SK-N-SH treated with all-trans-retinoic acid at 6 μM for 48 hours (cell line): ENCODE measurements around the gene CENPP.

Experiments used
- ATAC-seq: fragments of 200-7000 bp; cut with Tn5 transposase; 3 replicates; pipeline ENCODE4 v1.9.1; 2020; ENCODE audit warnings: mild to moderate bottlenecking, moderate library complexity
- ARNTL ChIP-seq: fragments of 450-650 bp; formaldehyde crosslinking; IDR thresholded peaks from 2 replicates; pipeline ENCODE4 v1.5.0; 2020; ENCODE audit warnings: low read depth, mild to moderate bottlenecking, moderate library complexity, borderline replicate concordance
- BACH2 ChIP-seq: fragments of 250-450 bp; sonication (Bioruptor Pico); IDR thresholded peaks from 2 replicates; pipeline ENCODE4 v1.9.0; 2021; ENCODE audit warnings: mild to moderate bottlenecking, borderline replicate concordance
- CREB5 ChIP-seq: fragments of 250-450 bp; sonication (Bioruptor Pico); IDR thresholded peaks from 2 replicates; pipeline ENCODE4 v1.5.1; 2020; ENCODE audit warnings: low read depth, mild to moderate bottlenecking, moderate library complexity
- CSDC2 ChIP-seq: fragments of 250-450 bp; sonication (Bioruptor Pico); IDR thresholded peaks from 2 replicates; pipeline ENCODE4 v1.5.0; 2020; ENCODE audit warnings: mild to moderate bottlenecking, moderate library complexity
- ESRRG ChIP-seq: fragments of 250-450 bp; sonication (Bioruptor Pico); IDR thresholded peaks from 2 replicates; pipeline ENCODE4 v1.6.1; 2021; ENCODE audit warnings: mild to moderate bottlenecking
- GLIS3 ChIP-seq: fragments of 250-450 bp; sonication (Bioruptor Pico); IDR thresholded peaks from 2 replicates; pipeline ENCODE4 v1.5.0; 2020; ENCODE audit warnings: mild to moderate bottlenecking, moderate library complexity
- OSR1 ChIP-seq: fragments of 250-450 bp; sonication (Bioruptor Pico); IDR thresholded peaks from 2 replicates; pipeline ENCODE4 v1.8.0; 2022; ENCODE audit warnings: moderate library complexity, mild to moderate bottlenecking, inconsistent platforms
- POU6F1 ChIP-seq: fragments of 250-450 bp; sonication (Bioruptor Pico); IDR thresholded peaks from 2 replicates; pipeline ENCODE4 v1.8.0; 2021; ENCODE audit warnings: low read depth, mild to moderate bottlenecking, moderate library complexity, borderline replicate concordance
- PPARA ChIP-seq: fragments of 250-450 bp; sonication (Bioruptor Pico); IDR thresholded peaks from 2 replicates; pipeline ENCODE4 v1.5.0; 2020; ENCODE audit warnings: mild to moderate bottlenecking, borderline replicate concordance
- RARB ChIP-seq: fragments of 250-450 bp; sonication (Bioruptor Pico); IDR thresholded peaks from 2 replicates; pipeline ENCODE4 v1.8.0; 2021; ENCODE audit warnings: mild to moderate bottlenecking, moderate library complexity
- SNAI2 ChIP-seq: fragments of 250-450 bp; sonication (Bioruptor Pico); IDR thresholded peaks from 2 replicates; pipeline ENCODE4 v1.5.0; 2020; ENCODE audit warnings: mild to moderate bottlenecking, moderate library complexity
- TCF4 ChIP-seq: fragments of 250-450 bp; sonication (Bioruptor Pico); IDR thresholded peaks from 2 replicates; pipeline ENCODE4 v1.8.0; 2021; ENCODE audit warnings: mild to moderate bottlenecking, moderate library complexity, borderline replicate concordance
- TOX ChIP-seq: fragments of 250-450 bp; sonication (Bioruptor Pico); IDR thresholded peaks from 2 replicates; pipeline ENCODE4 v1.8.0; 2021; ENCODE audit warnings: mild to moderate bottlenecking, moderate library complexity, borderline replicate concordance
- TSHZ2 ChIP-seq: fragments of 250-450 bp; sonication (Bioruptor Pico); IDR thresholded peaks from 2 replicates; pipeline ENCODE4 v1.5.0; 2020; ENCODE audit warnings: mild to moderate bottlenecking, moderate library complexity
- ZC3H10 ChIP-seq: fragments of 250-450 bp; sonication (Bioruptor Pico); IDR thresholded peaks from 2 replicates; pipeline ENCODE4 v1.5.1; 2021; ENCODE audit warnings: mild to moderate bottlenecking, moderate library complexity
- ZFP3 ChIP-seq: fragments of 250-450 bp; sonication (Bioruptor Pico); IDR thresholded peaks from 2 replicates; pipeline ENCODE4 v1.5.0; 2020; ENCODE audit warnings: mild to moderate bottlenecking, moderate library complexity
- ZFP30 ChIP-seq: fragments of 450-650 bp; formaldehyde crosslinking; IDR thresholded peaks from 2 replicates; pipeline ENCODE4 v1.5.0; 2022; ENCODE audit warnings: mild to moderate bottlenecking, moderate library complexity
- ZNF565 ChIP-seq: fragments of 450-650 bp; formaldehyde crosslinking; conservative IDR thresholded peaks from 2 replicates; pipeline ENCODE4 v1.5.0; 2020; ENCODE audit warnings: low read depth, mild to moderate bottlenecking, moderate library complexity
- ZNF70 ChIP-seq: fragments of 450-650 bp; formaldehyde crosslinking; IDR thresholded peaks from 2 replicates; pipeline ENCODE4 v1.5.0; 2020; ENCODE audit warnings: mild to moderate bottlenecking, moderate library complexity
- ZNF8 ChIP-seq: fragments of 450-650 bp; formaldehyde crosslinking; IDR thresholded peaks from 2 replicates; pipeline ENCODE4 v1.5.0; 2020; ENCODE audit warnings: mild to moderate bottlenecking, moderate library complexity
- TF ChIP-seq, protein P1 (sequence below): fragments of 250-450 bp; sonication (Bioruptor Pico); IDR thresholded peaks from 2 replicates; pipeline ENCODE4 v1.8.0; 2020; ENCODE audit warnings: mild to moderate bottlenecking, moderate library complexity, borderline replicate concordance
- TF ChIP-seq, protein P2 (sequence below): fragments of 250-450 bp; sonication (Bioruptor Pico); IDR thresholded peaks from 2 replicates; pipeline ENCODE4 v1.5.1; 2021; ENCODE audit warnings: mild to moderate bottlenecking, moderate library complexity

Gene CENPP

DNA sequence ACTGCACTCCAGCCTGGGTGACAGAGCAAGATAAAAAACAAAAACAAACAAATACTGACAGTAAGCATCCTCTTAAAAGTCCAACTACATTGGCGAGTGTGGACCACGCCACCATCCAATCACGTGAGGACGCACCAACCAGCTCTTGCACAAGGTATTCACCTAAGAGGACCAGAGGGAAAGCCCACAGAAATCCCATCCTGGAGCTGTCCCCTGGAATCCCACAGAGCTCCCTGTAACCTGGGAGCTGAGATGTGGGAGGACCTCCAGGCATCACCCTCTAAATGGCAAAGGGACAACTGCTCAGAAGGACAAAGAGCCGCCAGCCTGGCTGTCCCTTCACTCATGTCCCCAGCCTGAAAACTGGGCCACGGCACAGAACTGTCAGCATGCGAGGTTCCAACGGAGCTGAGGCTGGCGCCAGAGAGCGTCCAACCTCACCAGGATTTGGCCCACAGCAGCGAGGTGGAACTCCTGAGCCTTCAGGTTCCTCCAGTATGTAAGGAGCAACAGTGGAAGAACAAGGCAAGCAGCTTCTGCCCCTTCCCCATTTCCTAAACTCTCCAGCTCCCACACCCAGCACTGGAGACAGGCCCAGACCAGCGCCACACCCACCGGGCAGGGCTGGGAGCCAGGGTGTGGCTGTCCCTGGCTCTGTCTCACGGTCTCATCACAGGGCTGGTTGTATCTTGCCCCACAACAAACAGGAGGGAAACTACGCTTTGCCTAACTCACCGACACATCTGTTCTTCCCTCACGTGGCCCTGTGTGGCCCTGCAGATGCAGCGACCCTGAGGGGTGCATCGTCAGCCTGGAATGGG lies 328.9 kb downstream of the CENPP start:
- no peak for ATAC-seq
- no peak for TF ChIP-seq ESRRG (CRISPR knock-in tag)
- TF ChIP-seq ZC3H10 (CRISPR knock-in tag) = no peak
- TF ChIP-seq ZFP30 (CRISPR knock-in tag) = no peak
- TF ChIP-seq SNAI2 = no peak
- TF ChIP-seq POU6F1 = no peak
- TF ChIP-seq ZFP3 (CRISPR knock-in tag) = no peak
- TF ChIP-seq ARNTL = no peak
- TF ChIP-seq, protein P1, sequence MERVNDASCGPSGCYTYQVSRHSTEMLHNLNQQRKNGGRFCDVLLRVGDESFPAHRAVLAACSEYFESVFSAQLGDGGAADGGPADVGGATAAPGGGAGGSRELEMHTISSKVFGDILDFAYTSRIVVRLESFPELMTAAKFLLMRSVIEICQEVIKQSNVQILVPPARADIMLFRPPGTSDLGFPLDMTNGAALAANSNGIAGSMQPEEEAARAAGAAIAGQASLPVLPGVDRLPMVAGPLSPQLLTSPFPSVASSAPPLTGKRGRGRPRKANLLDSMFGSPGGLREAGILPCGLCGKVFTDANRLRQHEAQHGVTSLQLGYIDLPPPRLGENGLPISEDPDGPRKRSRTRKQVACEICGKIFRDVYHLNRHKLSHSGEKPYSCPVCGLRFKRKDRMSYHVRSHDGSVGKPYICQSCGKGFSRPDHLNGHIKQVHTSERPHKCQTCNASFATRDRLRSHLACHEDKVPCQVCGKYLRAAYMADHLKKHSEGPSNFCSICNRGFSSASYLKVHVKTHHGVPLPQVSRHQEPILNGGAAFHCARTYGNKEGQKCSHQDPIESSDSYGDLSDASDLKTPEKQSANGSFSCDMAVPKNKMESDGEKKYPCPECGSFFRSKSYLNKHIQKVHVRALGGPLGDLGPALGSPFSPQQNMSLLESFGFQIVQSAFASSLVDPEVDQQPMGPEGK = no peak
- TF ChIP-seq PPARA (CRISPR knock-in tag) = no peak
- TF ChIP-seq RARB = no peak
- TF ChIP-seq GLIS3 (CRISPR knock-in tag) = no peak
- TF ChIP-seq, protein P2, sequence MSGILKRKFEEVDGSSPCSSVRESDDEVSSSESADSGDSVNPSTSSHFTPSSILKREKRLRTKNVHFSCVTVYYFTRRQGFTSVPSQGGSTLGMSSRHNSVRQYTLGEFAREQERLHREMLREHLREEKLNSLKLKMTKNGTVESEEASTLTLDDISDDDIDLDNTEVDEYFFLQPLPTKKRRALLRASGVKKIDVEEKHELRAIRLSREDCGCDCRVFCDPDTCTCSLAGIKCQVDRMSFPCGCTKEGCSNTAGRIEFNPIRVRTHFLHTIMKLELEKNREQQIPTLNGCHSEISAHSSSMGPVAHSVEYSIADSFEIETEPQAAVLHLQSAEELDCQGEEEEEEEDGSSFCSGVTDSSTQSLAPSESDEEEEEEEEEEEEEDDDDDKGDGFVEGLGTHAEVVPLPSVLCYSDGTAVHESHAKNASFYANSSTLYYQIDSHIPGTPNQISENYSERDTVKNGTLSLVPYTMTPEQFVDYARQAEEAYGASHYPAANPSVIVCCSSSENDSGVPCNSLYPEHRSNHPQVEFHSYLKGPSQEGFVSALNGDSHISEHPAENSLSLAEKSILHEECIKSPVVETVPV (CRISPR knock-in tag) = no peak
- no peak for TF ChIP-seq TSHZ2 (CRISPR knock-in tag)
- TF ChIP-seq ZNF565 = no peak
- TF ChIP-seq OSR1 = no peak
- TF ChIP-seq ZNF70 (CRISPR knock-in tag) = no peak
- no peak for TF ChIP-seq TCF4 (CRISPR knock-in tag)
- TF ChIP-seq TOX (CRISPR knock-in tag) = no peak
- TF ChIP-seq, all 23 proteins: peak for 0

DNA sequence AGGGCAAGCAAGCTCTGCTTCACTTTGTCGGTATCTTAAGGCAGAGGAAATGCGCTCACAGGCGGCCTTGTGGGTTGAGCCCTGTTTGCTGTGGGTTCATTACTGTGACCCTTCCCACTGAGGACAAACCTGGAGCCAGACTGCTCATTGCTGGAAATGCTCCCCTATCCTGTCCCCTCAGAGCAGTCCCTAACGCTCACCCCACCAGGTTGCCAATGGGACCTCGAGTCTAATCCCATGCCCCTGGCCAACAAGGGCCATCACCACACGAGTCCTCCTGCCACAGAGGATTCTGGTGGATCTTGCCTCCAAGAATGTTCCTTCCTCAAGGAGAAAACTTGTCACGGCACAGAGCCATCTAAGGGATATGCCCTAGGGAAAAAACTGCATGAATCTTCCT lies 329.6 kb downstream of the CENPP start:
- TF ChIP-seq TOX (CRISPR knock-in tag) = no peak
- no peak for TF ChIP-seq CSDC2 (CRISPR knock-in tag)
- no peak for TF ChIP-seq ESRRG (CRISPR knock-in tag)
- TF ChIP-seq POU6F1 = no peak
- ATAC-seq = no peak

- no peak for ATAC-seq
- TF ChIP-seq ZFP30 (CRISPR knock-in tag) = no peak
- TF ChIP-seq, protein P1 = no peak
- TF ChIP-seq ZNF565 = no peak
- no peak for TF ChIP-seq CREB5
- no peak for TF ChIP-seq ZFP3 (CRISPR knock-in tag)
- no peak for TF ChIP-seq GLIS3 (CRISPR knock-in tag)
- TF ChIP-seq SNAI2 = no peak
- no peak for TF ChIP-seq ESRRG (CRISPR knock-in tag)
- TF ChIP-seq BACH2 (CRISPR knock-in tag) = no peak
- no peak for TF ChIP-seq ZNF8
- no peak for TF ChIP-seq OSR1
- TF ChIP-seq ZNF70 (CRISPR knock-in tag) = no peak
- TF ChIP-seq RARB = no peak
- TF ChIP-seq CSDC2 (CRISPR knock-in tag) = no peak
- no peak for TF ChIP-seq ZC3H10 (CRISPR knock-in tag)
Observed at GRCh38 chr9:92655896-92656536, 330.3 kb downstream of the CENPP start.
